ENCODE data around the gene EPB41L5.

DNA sequence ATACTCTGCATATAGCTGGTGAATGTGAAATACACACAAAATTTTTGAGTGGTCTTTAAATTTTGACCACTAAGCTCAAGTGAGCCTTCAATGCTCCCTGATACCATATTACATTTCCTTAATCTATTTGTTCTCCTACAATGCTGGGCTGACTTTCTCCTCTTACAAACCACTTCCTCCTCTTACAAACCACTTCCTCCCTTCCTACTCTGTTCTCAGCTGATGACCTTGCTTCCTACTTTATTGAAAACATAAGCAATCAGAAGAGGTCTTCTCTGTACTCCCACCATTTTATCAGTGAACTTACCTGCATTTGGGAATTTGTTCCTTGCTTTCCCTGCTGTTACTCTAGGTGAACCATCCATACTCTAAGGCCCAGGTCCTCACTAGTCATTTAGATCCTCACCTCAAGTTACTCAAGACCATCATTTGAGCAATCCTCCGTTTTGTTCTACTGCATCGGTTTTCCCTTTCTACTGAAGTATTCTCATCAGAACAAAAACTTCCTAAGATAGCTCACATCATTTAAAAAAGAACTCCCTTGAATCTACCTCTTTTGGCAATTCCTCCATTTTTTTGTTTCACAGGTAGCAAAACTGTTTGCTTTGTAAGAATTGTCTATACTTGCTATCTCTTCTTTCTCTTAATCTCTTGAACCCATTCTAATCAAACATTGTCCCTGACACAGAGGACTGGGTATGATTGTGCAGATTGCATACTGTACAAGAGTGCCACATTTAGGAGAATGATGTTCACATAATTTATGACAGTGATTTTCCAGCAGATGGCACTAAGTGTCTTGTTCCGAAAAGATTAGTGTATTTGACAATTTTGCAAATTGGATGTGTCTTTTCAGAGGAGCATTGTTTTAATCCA, 96.5 kb downstream of the EPB41L5 start:
- TF ChIP-seq, protein P1, sequence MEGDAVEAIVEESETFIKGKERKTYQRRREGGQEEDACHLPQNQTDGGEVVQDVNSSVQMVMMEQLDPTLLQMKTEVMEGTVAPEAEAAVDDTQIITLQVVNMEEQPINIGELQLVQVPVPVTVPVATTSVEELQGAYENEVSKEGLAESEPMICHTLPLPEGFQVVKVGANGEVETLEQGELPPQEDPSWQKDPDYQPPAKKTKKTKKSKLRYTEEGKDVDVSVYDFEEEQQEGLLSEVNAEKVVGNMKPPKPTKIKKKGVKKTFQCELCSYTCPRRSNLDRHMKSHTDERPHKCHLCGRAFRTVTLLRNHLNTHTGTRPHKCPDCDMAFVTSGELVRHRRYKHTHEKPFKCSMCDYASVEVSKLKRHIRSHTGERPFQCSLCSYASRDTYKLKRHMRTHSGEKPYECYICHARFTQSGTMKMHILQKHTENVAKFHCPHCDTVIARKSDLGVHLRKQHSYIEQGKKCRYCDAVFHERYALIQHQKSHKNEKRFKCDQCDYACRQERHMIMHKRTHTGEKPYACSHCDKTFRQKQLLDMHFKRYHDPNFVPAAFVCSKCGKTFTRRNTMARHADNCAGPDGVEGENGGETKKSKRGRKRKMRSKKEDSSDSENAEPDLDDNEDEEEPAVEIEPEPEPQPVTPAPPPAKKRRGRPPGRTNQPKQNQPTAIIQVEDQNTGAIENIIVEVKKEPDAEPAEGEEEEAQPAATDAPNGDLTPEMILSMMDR (IDR thresholded peaks at IDR 0.05) = peak in 1 of 3 donors; percentile 26
- no peak for TF ChIP-seq POLR2A (IDR thresholded peaks at IDR 0.05)

Data from breast epithelium (tissue), 3 donors.